T-helper 2 cell treated with Interferon-gamma antibody and Interleukin-4, amounts not matched to agents 100 ng/mL and 5 ng/mL, for 36 hours (primary cell): ENCODE measurements around the gene MAP4K3. TPM values are rescaled to one million over a fixed set of nuclear protein-coding genes. Genes with fewer than 3 reads are reported as not detected.

Source experiments
- intact Hi-C: fragments of 100-400 bp; cut with micrococcal nuclease; formaldehyde crosslinking; loops from one replicate; pipeline ENCODE4 v1.15.1; 2023
- total RNA-seq: library from RNA; stranded (reverse); gene quantifications from 2 replicates; pipeline ENCODE4 v1.2.3, GENCODE V29; 2022

MAP4K3 gene
- total RNA-seq, 1 donor from 2014 or later, result 12.5 TPM

GRCh38 chr2:39210846-39211245 is 226.2 kb downstream of the MAP4K3 start:
- intact Hi-C loops, result loop anchor here (10.0 kb wide), 1 partner anchor 836 kb away; the partner anchor contains the start of gene ATL2

DNA sequence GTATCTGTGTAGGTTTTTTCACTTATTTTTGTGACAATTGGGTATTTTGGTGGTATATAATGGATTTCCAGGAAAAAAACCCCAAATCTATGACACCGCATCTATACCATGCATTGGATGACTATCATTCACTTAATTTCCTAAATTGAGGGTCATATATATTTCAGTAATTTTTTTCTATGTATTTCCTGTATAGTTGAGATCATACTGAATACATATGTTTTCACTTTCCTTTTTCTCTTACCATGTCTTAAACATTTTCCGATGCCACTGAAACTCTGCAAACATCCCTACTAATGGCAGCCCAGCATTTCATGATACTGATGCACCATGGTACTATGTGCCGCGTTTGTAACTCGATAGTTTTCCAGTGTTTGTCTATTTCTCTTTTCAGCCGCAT is 233.7 kb downstream of the MAP4K3 start:
- intact Hi-C loops, result loop anchor here (1.0 kb wide), 1 partner anchor 12 kb away; no protein-coding TSS in a partner anchor

- intact Hi-C loops, result loop anchor here (1.0 kb wide), 1 partner anchor 12 kb away; no protein-coding TSS in a partner anchor
These were observed 234.3 kb downstream of the MAP4K3 start for GRCh38 chr2:39202639-39203369.

Other genes with a start within 250 kb of the MAP4K3 start
- gene CDKL4, start 193.3 kb downstream of the MAP4K3 start, total RNA-seq, result 0.59 and 0.80 TPM in 2 replicates
- gene TMEM178A, start 228.6 kb upstream of the MAP4K3 start, total RNA-seq, result not detected in 2 replicates